Activated T-cell treated with anti-CD3 and anti-CD28 coated beads, Interleukin-2, amount 50 U/mL, for 48 hours (primary cell): ENCODE data around the gene SMG6.
"Not testable (repeated sequence)": the region's sequence is repeated elsewhere in the genome, so short reads cannot be mapped to it uniquely, and the experiment has no call there.

Source experiments
- DNase-seq, 2 experiments: peaks; one replicate each; pipeline ENCODE4 v3.0.0-alpha.2; 2020

Gene SMG6

DNA sequence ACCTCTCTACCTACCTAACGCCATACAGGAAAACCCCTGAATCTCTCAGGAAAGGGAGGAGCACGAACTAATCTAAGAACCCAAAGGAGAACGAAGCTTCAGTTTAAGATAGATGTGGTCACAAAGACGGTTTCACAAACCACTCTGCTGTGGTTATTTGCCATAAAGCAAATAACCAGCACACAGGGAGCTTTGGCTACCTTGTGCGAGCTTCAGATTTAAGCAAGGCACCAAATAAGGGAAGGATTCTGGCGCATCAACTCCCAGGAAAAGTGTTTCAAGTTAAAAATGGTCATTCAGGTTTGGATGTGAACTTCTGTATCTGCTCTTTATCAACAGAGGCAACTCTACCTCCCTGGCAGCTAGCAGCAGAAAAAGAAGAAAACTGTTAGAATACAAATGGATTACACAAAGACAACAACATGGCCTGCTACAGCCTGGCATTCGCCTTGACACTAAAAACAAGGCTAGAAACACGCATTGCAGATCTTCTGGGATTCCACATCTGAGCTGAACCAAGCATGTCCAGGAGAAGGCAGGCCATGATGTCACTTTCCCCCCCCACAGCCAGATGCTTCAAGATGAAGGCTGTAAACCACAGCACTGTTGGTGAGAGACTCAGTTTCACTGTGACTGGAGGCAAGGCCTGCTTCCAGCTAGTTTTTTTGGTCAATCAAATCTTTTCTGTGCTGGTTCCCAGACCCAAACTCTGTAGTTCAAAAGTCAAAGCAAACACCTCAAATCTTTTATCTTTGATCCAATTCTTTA lies 43.6 kb downstream of the SMG6 start:
- DNase-seq, result peak; percentile 81 to 84

- not testable (repeated sequence) for DNase-seq
These were observed 44.8 kb downstream of the SMG6 start for GRCh38 chr17:2258830-2259229.

DNA sequence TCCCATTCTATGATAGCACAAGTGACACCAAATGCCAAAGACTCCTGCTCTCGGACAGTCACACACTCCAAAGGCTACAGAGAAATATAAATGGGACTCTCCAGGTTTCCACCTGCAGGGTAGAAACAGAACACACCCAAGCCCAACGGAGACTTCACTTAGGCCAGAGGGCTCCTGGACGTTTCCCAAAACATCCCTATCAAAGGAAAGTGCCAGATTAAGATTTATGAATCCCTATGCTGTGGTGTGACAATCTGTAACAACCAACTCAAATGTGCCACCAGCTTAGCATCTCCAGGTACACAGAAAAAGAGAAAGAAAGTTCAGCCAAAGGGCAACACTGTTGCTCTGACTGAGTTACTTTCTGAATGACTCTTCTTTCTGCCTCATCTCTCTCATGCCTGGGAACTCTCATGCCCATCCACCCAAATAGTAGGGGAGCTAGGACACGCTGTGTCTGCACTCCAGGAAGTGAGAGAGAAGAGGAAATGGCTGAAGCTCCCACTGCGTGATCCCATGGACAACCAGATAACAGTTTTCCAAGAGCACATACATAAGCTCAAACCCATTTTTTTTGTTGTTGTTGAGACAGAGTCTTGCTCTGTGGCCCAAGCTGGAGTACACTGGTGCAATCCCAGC lies 49.7 kb downstream of the SMG6 start:
- DNase-seq, result peak; percentile 59 to 60

DNA sequence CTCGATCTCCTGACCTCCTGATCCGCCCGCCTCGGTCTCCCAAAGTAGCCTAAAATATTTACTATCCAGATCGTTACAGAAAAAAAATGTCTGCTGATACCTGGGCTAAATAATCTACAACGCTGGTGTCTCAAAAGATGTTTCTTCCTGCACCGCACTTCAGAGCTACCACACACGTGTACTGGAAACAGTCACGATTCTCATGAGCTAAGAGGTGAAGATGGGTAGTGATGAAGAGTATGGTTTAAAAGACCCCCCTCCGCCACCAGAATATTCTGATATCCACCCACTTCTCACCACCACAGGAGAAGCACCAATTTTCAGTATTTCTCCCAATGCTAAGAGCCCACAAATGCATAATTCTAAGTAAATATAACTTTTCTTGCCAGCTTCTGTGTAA lies 50.2 kb downstream of the SMG6 start:
- no peak for DNase-seq

- DNase-seq, result no peak
These were observed 52.5 kb downstream of the SMG6 start for GRCh38 chr17:2251098-2251497.

GRCh38 chr17:2250140-2251095 lies 53.2 kb downstream of the SMG6 start:
- peak; percentile 55 to 60 for DNase-seq

DNA sequence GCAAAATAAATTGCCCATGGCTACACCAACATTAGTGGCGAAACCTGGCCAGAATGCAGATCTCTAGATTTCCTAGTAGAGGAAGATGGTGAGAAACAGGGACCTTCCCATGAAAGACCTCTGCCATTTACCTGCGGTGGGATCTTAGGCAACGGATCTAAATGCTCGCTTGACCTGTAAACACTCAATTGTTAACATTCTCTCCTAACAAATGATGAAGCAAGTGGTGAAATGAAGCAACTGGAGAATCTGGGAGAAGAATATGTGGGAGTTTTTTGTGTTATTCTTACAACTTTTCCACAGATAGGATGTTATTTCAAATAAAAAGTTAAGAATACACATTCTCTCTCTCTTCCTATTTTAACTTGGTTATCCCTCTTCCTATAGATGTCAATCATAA lies 56.6 kb downstream of the SMG6 start:
- no peak for DNase-seq

- peak; percentile 87 to 89 for DNase-seq
These were observed 58.8 kb downstream of the SMG6 start for GRCh38 chr17:2244545-2245525.

DNA sequence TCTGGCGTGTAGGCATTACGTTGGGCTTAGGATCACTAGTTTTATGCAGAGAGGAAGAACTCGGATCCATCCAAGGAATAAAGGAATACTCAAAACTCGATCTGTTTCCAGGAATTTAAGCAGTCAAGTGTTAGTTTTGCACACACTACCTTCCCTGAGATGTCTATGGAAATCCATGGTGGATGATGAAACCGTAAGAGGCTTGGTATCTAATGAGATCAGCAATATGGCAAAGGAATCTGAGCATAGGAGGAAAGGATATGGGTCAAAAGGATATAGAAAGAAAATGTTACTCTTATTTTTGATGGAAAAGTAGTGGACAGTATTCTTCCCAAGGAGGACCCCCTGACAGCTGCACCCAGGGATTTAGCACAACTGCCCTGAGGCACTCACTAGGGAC lies 59.6 kb downstream of the SMG6 start:
- no peak for DNase-seq

DNA sequence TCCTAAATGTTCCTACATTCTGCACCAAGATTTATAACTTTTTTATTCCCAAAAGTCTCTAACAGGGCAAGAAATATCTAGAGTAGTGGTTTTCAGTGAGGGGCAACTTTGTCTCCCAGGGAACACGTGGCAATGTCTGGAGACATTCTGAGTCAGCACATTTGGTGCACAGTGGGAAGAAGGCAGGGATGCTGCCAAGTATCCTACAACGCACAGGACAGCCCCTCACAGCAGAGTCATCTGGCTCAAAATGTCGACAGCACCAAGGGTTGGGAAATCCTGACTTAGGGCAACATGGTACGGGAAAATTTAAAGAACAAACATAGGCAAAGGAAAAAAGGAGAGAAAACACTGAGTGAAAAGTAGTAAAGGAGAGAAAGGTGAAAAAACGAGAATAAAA lies 61.8 kb downstream of the SMG6 start:
- DNase-seq, result no peak

GRCh38 chr17:2240541-2240940 lies 63.0 kb downstream of the SMG6 start:
- DNase-seq, result no peak

GRCh38 chr17:2239882-2240430 lies 63.6 kb downstream of the SMG6 start:
- DNase-seq, result peak; percentile 61 to 72

GRCh38 chr17:2239170-2239551 lies 64.4 kb downstream of the SMG6 start:
- no peak for DNase-seq

- no peak for DNase-seq
These were observed 65.0 kb downstream of the SMG6 start for GRCh38 chr17:2238432-2239169.

GRCh38 chr17:2237950-2238349 lies 65.6 kb downstream of the SMG6 start:
- no peak for DNase-seq

- DNase-seq, result no peak
These were observed 66.1 kb downstream of the SMG6 start for GRCh38 chr17:2237521-2237921.

DNA sequence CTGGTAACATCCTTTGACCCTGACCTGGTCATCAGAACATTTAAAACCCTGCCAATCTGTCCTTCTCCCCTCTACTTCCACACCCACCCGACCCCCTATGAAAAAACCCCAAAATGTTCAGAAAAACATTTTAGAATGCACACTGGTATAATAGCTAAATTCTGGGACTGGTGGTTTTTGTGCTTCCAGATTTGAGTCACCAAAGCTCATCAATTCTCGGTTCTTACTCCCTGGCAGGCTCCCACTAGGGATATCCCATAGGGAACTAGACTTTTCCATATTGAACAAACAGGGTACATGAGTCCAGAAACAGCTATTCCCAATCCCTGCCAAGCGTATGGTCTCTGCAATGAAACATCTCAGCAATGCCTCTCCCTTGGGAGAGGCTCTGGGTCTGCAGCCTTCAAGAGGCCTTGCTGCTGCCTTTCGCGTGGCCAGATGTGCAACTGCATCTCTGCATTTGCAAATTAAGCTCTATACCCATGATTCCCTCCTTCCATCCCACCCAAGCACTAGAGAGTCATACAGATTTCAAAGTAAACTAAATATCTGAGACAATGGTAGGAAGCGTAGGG lies 67.7 kb downstream of the SMG6 start:
- no peak for DNase-seq

DNA sequence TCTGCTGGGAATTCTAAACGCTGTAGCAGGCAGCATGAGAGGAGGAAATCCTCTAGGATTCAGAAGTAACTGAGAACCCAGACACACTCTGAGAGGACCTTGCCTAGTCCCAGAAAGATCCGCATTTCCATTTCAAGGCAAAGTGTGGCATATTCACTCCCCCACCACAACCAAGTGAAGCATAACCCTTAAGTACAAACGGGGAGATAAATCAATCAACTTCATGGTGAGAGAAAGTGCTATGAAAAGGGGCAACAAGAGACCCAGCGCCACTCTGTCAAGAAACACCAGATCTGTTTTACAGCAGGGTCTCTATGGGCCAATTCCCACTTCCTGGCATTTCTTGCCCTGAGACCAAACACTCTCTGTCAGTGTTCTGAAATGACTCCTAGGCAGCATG lies 68.3 kb downstream of the SMG6 start:
- no peak for DNase-seq

DNA sequence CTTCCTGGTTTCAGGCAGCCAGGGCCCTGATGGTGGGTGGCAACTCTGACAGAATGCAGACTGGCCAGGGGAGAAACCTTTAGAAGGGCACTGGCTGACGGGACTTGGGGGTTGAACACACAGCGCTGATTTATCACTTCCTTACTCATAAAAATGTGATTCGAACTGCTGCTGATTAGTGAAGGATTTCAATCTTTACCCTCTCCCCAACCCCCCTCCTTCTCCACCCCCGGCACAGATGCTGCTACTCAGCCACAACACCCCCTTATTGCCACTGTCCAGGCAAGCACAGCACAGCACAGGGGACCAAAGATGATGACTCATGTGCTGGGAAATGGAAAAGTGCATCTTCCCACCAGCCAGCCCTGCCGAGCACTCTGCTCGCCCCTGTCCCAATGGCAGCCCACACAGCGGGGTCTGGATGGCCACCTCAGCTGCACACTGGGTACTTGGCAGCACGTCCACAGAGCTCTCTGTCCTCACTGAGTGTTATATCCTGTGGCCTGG lies 70.1 kb downstream of the SMG6 start:
- no peak for DNase-seq

- no peak for DNase-seq
These were observed 71.3 kb downstream of the SMG6 start for GRCh38 chr17:2232244-2232638.

DNA sequence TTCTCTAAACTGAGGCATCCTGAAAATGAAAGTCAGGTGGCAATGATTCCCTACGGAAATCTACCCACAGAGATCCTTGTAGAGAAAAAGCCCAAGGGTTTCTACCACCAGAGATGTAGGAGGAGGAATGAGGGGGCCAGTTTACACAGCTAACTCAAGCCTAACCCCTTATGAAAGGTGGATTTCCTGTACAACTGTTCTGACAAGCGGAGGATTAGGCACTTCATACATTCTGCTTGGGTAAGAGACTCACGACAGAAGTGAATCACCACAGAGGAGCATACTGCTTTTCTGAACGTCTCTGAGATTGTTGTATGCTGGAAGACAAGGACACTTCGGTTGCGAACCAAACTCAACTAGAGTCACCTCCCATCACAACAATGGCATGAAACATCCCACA lies 72.7 kb downstream of the SMG6 start:
- DNase-seq, result no peak
